Panc1 (cell line): ENCODE results near the gene ZNF146.

Experiments
- POLR2AphosphoS5 ChIP-seq: IDR thresholded peaks from 2 replicates; pipeline ENCODE4 v1.6.1; 2012; ENCODE audit warnings: mild to moderate bottlenecking, low read depth, low read length, moderate library complexity
- SIN3A ChIP-seq: IDR thresholded peaks from 2 replicates; pipeline ENCODE4 v1.6.1; 2012; ENCODE audit warnings: low read depth, mild to moderate bottlenecking, low read length, moderate library complexity, borderline replicate concordance; ENCODE audit not compliant: insufficient read depth
- TCF7L2 ChIP-seq: IDR thresholded peaks from 2 replicates; pipeline ENCODE4 v1.6.1; 2011; ENCODE audit warnings: mild to moderate bottlenecking, low read depth, low read length, inconsistent platforms
- TF ChIP-seq, protein P1 (sequence below): fragments of 450-650 bp; IDR thresholded peaks from 2 replicates; pipeline ENCODE4 v1.5.1; 2017; ENCODE audit warnings: mild to moderate bottlenecking
- TF ChIP-seq, protein P2 (sequence below), 2 experiments: IDR thresholded peaks; 2 replicates each; pipeline ENCODE4 v1.6.1; 2011 to 2012; ENCODE audit warnings: low read depth in 2 of 2, control low read depth in 1 of 2, low read length in 1 of 2, mild to moderate bottlenecking in 1 of 2, moderate library complexity in 1 of 2; ENCODE audit not compliant: insufficient read depth in 1 of 2

DNA sequence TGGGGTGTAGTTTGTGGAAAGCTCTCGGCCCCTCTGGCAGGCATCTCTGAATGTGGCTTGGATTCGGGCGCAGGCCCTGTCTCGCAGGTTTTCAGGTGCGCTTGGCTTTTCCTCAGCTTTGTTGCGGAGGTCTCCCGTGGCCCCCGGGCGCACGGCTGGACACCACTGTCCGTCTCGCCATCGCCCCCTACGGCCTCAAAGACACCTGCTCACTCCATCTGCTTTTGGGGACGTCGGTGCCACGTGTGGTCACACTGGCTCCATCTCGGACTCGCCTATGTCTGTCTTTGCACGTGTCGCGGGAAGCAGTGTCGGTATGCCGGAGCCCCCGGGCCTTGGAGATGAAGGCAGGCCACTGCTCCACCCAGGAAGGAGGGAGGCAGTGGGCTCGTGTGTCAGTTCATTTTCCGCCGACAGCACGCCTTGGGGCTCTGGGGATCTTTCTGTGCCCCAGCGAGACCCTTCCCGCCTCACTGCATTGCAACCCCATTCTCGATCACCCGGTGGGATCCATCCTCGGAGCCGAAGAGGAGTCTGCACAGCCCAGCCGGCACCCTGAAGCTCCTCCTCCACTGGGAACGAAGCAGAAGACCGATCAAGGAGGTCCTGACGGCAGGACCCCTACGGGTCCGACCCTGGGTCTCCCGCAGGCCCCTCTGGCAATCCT is 42.1 kb downstream of the ZNF146 start:
- TF ChIP-seq, protein P1, sequence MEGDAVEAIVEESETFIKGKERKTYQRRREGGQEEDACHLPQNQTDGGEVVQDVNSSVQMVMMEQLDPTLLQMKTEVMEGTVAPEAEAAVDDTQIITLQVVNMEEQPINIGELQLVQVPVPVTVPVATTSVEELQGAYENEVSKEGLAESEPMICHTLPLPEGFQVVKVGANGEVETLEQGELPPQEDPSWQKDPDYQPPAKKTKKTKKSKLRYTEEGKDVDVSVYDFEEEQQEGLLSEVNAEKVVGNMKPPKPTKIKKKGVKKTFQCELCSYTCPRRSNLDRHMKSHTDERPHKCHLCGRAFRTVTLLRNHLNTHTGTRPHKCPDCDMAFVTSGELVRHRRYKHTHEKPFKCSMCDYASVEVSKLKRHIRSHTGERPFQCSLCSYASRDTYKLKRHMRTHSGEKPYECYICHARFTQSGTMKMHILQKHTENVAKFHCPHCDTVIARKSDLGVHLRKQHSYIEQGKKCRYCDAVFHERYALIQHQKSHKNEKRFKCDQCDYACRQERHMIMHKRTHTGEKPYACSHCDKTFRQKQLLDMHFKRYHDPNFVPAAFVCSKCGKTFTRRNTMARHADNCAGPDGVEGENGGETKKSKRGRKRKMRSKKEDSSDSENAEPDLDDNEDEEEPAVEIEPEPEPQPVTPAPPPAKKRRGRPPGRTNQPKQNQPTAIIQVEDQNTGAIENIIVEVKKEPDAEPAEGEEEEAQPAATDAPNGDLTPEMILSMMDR = no peak
- TF ChIP-seq POLR2AphosphoS5 (no peak), TCF7L2 (no peak), SIN3A (no peak)
- TF ChIP-seq, protein P2, sequence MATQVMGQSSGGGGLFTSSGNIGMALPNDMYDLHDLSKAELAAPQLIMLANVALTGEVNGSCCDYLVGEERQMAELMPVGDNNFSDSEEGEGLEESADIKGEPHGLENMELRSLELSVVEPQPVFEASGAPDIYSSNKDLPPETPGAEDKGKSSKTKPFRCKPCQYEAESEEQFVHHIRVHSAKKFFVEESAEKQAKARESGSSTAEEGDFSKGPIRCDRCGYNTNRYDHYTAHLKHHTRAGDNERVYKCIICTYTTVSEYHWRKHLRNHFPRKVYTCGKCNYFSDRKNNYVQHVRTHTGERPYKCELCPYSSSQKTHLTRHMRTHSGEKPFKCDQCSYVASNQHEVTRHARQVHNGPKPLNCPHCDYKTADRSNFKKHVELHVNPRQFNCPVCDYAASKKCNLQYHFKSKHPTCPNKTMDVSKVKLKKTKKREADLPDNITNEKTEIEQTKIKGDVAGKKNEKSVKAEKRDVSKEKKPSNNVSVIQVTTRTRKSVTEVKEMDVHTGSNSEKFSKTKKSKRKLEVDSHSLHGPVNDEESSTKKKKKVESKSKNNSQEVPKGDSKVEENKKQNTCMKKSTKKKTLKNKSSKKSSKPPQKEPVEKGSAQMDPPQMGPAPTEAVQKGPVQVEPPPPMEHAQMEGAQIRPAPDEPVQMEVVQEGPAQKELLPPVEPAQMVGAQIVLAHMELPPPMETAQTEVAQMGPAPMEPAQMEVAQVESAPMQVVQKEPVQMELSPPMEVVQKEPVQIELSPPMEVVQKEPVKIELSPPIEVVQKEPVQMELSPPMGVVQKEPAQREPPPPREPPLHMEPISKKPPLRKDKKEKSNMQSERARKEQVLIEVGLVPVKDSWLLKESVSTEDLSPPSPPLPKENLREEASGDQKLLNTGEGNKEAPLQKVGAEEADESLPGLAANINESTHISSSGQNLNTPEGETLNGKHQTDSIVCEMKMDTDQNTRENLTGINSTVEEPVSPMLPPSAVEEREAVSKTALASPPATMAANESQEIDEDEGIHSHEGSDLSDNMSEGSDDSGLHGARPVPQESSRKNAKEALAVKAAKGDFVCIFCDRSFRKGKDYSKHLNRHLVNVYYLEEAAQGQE (IDR thresholded peaks at IDR 0.05; ENCODE audit: insufficient read depth in 1 of 2, low read depth in 2 of 2, low read length in 1 of 2) = no peak
